HCT116 (cell line): ENCODE measurements around the gene GNB5.
"Not testable (repeated sequence)": the region's sequence is repeated elsewhere in the genome, so short reads cannot be mapped to it uniquely, and the experiment has no call there.

Experiments
- POLR2A ChIP-seq: IDR thresholded peaks from 2 replicates; pipeline ENCODE4 v1.7.0; 2011; ENCODE audit warnings: borderline replicate concordance; ENCODE audit not compliant: insufficient read depth, insufficient read length; ENCODE audit errors: extremely low read depth
- TF ChIP-seq, protein P1 (sequence below): IDR thresholded peaks from 2 replicates; pipeline ENCODE4 v1.6.1; 2012; ENCODE audit warnings: low read depth

DNA sequence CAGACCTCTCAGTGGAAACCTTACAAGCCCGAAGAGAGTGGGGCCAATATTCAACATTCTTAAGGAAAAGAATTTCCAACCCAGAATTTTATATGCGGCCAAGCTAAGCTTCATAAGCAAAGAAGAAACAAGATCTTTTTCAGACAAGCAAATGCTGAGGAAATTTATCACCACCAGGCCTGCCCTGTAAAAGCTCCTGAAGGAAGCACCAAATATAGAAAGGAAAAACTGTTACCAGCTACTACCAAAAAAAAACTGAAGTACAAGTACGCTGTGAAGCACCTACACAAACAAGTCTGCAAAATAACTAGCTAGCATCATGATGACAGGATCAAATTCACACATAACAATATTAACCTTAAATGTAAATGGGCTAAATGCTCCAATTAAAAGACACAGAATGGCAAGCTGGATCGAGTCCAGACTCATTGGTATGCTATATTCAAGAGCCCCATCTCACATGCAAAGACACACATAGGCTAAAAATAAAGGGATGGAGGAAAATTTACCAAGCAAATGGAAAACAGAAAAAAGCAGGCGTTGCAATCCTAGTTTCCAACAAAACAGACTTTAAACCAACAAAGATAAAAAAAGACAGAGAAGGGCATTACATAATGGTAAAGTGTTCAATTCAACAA, 25.6 kb downstream of the GNB5 start:
- TF ChIP-seq POLR2A = not testable (repeated sequence)
- TF ChIP-seq, protein P1, sequence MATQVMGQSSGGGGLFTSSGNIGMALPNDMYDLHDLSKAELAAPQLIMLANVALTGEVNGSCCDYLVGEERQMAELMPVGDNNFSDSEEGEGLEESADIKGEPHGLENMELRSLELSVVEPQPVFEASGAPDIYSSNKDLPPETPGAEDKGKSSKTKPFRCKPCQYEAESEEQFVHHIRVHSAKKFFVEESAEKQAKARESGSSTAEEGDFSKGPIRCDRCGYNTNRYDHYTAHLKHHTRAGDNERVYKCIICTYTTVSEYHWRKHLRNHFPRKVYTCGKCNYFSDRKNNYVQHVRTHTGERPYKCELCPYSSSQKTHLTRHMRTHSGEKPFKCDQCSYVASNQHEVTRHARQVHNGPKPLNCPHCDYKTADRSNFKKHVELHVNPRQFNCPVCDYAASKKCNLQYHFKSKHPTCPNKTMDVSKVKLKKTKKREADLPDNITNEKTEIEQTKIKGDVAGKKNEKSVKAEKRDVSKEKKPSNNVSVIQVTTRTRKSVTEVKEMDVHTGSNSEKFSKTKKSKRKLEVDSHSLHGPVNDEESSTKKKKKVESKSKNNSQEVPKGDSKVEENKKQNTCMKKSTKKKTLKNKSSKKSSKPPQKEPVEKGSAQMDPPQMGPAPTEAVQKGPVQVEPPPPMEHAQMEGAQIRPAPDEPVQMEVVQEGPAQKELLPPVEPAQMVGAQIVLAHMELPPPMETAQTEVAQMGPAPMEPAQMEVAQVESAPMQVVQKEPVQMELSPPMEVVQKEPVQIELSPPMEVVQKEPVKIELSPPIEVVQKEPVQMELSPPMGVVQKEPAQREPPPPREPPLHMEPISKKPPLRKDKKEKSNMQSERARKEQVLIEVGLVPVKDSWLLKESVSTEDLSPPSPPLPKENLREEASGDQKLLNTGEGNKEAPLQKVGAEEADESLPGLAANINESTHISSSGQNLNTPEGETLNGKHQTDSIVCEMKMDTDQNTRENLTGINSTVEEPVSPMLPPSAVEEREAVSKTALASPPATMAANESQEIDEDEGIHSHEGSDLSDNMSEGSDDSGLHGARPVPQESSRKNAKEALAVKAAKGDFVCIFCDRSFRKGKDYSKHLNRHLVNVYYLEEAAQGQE = not testable (repeated sequence)
